ENCODE results near the gene IFFO2. TPM values are rescaled to one million over a fixed set of nuclear protein-coding genes. Genes with fewer than 3 reads are reported as not detected.

The IFFO2 gene
- total RNA-seq, 3 donors from 2014 or later (not counting 1 experiment from before 2014, with no cell fraction given), result 52.4 to 105 (median 66.5) TPM

DNA sequence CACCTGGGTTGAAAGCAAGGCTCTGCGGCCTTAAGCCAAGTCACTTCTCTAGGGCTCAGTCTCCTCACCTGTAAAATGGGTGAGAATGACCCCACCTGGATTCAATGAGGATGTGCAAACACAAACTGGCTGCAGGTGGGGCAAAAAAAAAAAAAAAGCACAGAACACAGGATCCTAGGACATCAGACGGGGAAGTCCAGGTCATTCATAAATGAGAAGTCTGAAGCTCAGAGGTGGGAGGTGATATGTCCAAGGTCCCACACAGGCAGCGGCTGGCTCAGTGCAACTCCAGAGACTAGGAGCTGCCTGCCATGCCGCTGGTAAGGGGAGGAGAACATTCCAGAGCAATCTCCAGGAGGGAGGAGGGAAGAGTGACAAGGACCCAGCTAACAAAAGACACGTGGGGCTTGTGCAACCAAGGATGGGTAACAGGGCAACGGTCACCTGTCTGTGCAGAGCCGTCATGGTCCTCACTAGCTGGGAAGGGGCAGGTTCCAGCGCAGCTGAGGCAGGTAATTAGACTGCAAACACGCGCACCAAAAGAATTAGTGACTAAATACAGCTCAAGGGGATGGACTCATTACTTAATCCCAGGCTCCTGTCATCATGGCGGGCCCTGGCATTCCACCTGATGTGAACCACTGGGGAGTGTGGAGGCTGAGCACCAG, 19.5 kb downstream of the IFFO2 start:
- peaks cover 77% of the 10 kb centered on the region for H3K4me1 ChIP-seq (ENCODE audit: control insufficient read depth, insufficient read depth, low read length)
- H3K4me1 Mint-ChIP-seq, result peaks cover 61 to 70% of the 10 kb centered on the region in 2 donors
- H3K9me3 ChIP-seq (ENCODE audit: control insufficient read depth, insufficient read depth, low read length), result no peaks in the 10 kb centered on the region
- no peak for DNase-seq
- no peaks in the 10 kb centered on the region for H3K9me3 Mint-ChIP-seq
- H3K36me3 Mint-ChIP-seq, result no peaks in the 10 kb centered on the region
- H3K36me3 ChIP-seq (ENCODE audit: control insufficient read depth, insufficient read depth, low read length), result no peaks in the 10 kb centered on the region
- no peak overlapping the region for H3K27ac ChIP-seq (ENCODE audit: low read length)
- H3K27me3 ChIP-seq (ENCODE audit: control insufficient read depth, insufficient read depth, low read length), result no peaks in the 10 kb centered on the region
- intact Hi-C loops (cut with micrococcal nuclease), result no loop called here
- no peak for ATAC-seq
- peak overlapping the region; percentile 19 for H3K4me3 Mint-ChIP-seq
- H3K27me3 Mint-ChIP-seq (ENCODE audit: low read depth in 2 of 2), result no peaks in the 10 kb centered on the region
- TF ChIP-seq, protein P1, sequence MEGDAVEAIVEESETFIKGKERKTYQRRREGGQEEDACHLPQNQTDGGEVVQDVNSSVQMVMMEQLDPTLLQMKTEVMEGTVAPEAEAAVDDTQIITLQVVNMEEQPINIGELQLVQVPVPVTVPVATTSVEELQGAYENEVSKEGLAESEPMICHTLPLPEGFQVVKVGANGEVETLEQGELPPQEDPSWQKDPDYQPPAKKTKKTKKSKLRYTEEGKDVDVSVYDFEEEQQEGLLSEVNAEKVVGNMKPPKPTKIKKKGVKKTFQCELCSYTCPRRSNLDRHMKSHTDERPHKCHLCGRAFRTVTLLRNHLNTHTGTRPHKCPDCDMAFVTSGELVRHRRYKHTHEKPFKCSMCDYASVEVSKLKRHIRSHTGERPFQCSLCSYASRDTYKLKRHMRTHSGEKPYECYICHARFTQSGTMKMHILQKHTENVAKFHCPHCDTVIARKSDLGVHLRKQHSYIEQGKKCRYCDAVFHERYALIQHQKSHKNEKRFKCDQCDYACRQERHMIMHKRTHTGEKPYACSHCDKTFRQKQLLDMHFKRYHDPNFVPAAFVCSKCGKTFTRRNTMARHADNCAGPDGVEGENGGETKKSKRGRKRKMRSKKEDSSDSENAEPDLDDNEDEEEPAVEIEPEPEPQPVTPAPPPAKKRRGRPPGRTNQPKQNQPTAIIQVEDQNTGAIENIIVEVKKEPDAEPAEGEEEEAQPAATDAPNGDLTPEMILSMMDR (IDR thresholded peaks at IDR 0.05), result no peak
- H3K4me3 ChIP-seq (ENCODE audit: low read length), result no peak overlapping the region
- H3K27ac Mint-ChIP-seq, result peak overlapping the region; percentile 54 to 74
- WGBS (ENCODE audit: insufficient coverage), result 97% methylated on average over 10 of the region's 11 CpGs

DNA sequence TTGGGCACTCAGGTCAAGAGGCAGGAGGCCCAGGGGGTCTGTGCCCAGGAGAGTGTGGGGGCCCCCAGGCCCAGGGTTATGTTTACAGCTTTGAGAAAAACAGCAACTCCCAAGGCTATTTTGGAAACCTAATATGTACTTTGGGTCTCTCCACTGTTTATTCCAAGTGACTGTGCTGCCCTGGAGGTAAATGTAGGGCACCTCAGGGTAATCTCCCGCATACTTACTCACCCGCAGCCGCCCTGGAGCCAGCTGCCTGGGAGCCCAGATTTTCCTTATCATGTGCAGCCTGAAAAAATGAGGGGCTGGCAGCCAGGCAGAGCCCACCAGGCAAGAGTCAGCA, 20.0 kb downstream of the IFFO2 start:
- TF ChIP-seq, protein P1 (IDR thresholded peaks at IDR 0.05), result no peak
- no peaks in the 10 kb centered on the region for H3K36me3 ChIP-seq (ENCODE audit: control insufficient read depth, insufficient read depth, low read length)
- H3K27me3 ChIP-seq (ENCODE audit: control insufficient read depth, insufficient read depth, low read length), result no peaks in the 10 kb centered on the region
- peaks cover 66 to 71% of the 10 kb centered on the region in 2 donors for H3K4me1 Mint-ChIP-seq
- no peaks in the 10 kb centered on the region for H3K27me3 Mint-ChIP-seq (ENCODE audit: low read depth in 2 of 2)
- no peak overlapping the region for H3K4me3 ChIP-seq (ENCODE audit: low read length)
- H3K4me3 Mint-ChIP-seq, result no peak overlapping the region
- ATAC-seq, result no peak
- H3K4me1 ChIP-seq (ENCODE audit: control insufficient read depth, insufficient read depth, low read length), result peaks cover 77% of the 10 kb centered on the region
- DNase-seq, result no peak
- intact Hi-C loops (cut with micrococcal nuclease), result no loop called here
- no peaks in the 10 kb centered on the region for H3K36me3 Mint-ChIP-seq
- no peaks in the 10 kb centered on the region for H3K9me3 Mint-ChIP-seq
- 97% methylated on average over 3 of the region's 3 CpGs for WGBS (ENCODE audit: insufficient coverage)
- no peaks in the 10 kb centered on the region for H3K9me3 ChIP-seq (ENCODE audit: control insufficient read depth, insufficient read depth, low read length)
- no peak overlapping the region for H3K27ac ChIP-seq (ENCODE audit: low read length)
- H3K27ac Mint-ChIP-seq, result peak overlapping the region; percentile 54 to 74

DNA sequence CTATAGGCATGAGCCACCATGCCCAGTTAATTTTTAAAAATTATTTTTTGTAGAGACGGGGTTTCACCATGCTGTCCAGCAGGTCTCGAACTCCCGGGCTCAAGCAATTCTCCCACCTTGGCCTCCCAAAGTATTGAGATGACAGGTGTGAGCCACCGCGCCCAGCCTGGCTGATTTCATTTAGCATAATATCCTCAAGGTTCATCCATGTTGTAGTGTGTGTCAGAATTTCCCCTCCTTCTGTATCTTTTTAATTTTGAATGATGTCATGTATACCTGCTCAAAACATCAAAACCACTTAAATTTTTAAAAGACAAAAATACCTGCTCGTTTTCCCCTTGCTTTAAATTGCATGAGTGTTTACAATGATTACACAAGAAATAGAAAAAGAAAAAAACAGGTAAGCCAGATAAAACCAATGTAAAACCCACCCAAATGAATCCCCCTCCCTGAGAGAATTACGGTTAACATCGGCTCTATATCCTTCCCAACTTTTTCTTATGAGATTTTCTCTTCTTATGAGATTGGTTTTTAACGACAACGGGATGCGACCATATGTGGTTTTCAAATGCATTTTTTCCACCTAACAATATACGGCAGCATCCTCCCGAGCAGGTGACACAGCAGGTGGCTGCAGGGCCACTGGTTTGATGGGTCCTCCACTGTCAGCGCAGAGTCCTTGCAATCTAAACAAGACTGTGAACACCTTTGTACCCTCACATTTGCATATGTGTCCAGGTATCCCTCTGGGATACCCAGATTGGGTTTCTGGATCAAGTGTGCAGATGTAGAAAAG, 22.1 kb downstream of the IFFO2 start:
- TF ChIP-seq, protein P1 (IDR thresholded peaks at IDR 0.05), result no peak
- Mint-ChIP-seq H3K4me3 (peak overlapping the region; percentile 35), H3K9me3 (no peaks in the 10 kb centered on the region), H3K27me3 (ENCODE audit: low read depth in 2 of 2) (no peaks in the 10 kb centered on the region), H3K36me3 (no peaks in the 10 kb centered on the region), H3K27ac (peak overlapping the region; percentile 18 to 63), H3K4me1 (peaks cover 57 to 76% of the 10 kb centered on the region in 2 donors)
- Histone ChIP-seq H3K4me3 (ENCODE audit: low read length) (no peak overlapping the region), H3K9me3 (ENCODE audit: control insufficient read depth, insufficient read depth, low read length) (no peaks in the 10 kb centered on the region), H3K4me1 (ENCODE audit: control insufficient read depth, insufficient read depth, low read length) (peaks cover 78% of the 10 kb centered on the region), H3K36me3 (ENCODE audit: control insufficient read depth, insufficient read depth, low read length) (no peaks in the 10 kb centered on the region), H3K27me3 (ENCODE audit: control insufficient read depth, insufficient read depth, low read length) (no peaks in the 10 kb centered on the region), H3K27ac (ENCODE audit: low read length) (no peak overlapping the region)
- no peak for ATAC-seq
- 61% methylated on average over 12 of the region's 14 CpGs for WGBS (ENCODE audit: insufficient coverage)
- intact Hi-C loops (cut with micrococcal nuclease), result no loop called here
- DNase-seq, result peak in 1 of 2 donors; percentile 56

Data from natural killer cell (primary cell).